Activated T-cell treated with anti-CD3 and anti-CD28 coated beads for 48 hours (primary cell): ENCODE measurements around the gene RYR3.
"Not testable (repeated sequence)": the region's sequence is repeated elsewhere in the genome, so short reads cannot be mapped to it uniquely, and the experiment has no call there.

ENCODE experiments used
- DNase-seq: peaks from one replicate; pipeline ENCODE4 v3.0.0-alpha.2; 2020; ENCODE audit warnings: low read depth

The RYR3 gene

GRCh38 chr15:33773969-33774368 lies 463.2 kb downstream of the RYR3 start:
- no peak for DNase-seq

- no peak for DNase-seq
Measured at GRCh38 chr15:33778852-33779251, 468.1 kb downstream of the RYR3 start.

- no peak for DNase-seq
Measured at GRCh38 chr15:33780011-33780768, 469.4 kb downstream of the RYR3 start.

GRCh38 chr15:33782966-33783365 lies 472.2 kb downstream of the RYR3 start:
- DNase-seq = no peak

- no peak for DNase-seq
Measured at GRCh38 chr15:33785366-33785765, 474.6 kb downstream of the RYR3 start.

- DNase-seq = no peak
Measured at GRCh38 chr15:33788906-33789540, 478.3 kb downstream of the RYR3 start.

- DNase-seq = no peak
Measured at GRCh38 chr15:33794453-33794852, 483.7 kb downstream of the RYR3 start.

GRCh38 chr15:33795070-33795469 lies 484.3 kb downstream of the RYR3 start:
- no peak for DNase-seq

- DNase-seq = no peak
Measured at GRCh38 chr15:33797651-33798050, 486.9 kb downstream of the RYR3 start.

- DNase-seq = no peak
Measured at GRCh38 chr15:33801954-33802353, 491.2 kb downstream of the RYR3 start.

GRCh38 chr15:33807665-33808064 lies 496.9 kb downstream of the RYR3 start:
- DNase-seq = no peak

- DNase-seq = no peak
Measured at GRCh38 chr15:33808720-33809457, 498.1 kb downstream of the RYR3 start.

- DNase-seq = no peak
Measured at GRCh38 chr15:33810073-33810595, 499.4 kb downstream of the RYR3 start.

- DNase-seq = no peak
Measured at GRCh38 chr15:33810806-33811205, 500.0 kb downstream of the RYR3 start.

- no peak for DNase-seq
Measured at GRCh38 chr15:33813891-33814290, 503.1 kb downstream of the RYR3 start.

GRCh38 chr15:33819499-33819898 lies 508.7 kb downstream of the RYR3 start:
- DNase-seq = not testable (repeated sequence)

- no peak for DNase-seq
Measured at GRCh38 chr15:33822479-33822878, 511.7 kb downstream of the RYR3 start.

GRCh38 chr15:33823119-33823518 lies 512.4 kb downstream of the RYR3 start:
- DNase-seq = no peak

GRCh38 chr15:33825453-33825852 lies 514.7 kb downstream of the RYR3 start:
- no peak for DNase-seq

GRCh38 chr15:33826201-33826600 lies 515.4 kb downstream of the RYR3 start:
- no peak for DNase-seq

GRCh38 chr15:33830351-33830750 lies 519.6 kb downstream of the RYR3 start:
- no peak for DNase-seq

- no peak for DNase-seq
Measured at GRCh38 chr15:33831646-33832045, 520.9 kb downstream of the RYR3 start.
